ENCODE data around the gene HYCC2.
"Not testable (repeated sequence)": the region's sequence is repeated elsewhere in the genome, so short reads cannot be mapped to it uniquely, and the experiment has no call there.

DNA sequence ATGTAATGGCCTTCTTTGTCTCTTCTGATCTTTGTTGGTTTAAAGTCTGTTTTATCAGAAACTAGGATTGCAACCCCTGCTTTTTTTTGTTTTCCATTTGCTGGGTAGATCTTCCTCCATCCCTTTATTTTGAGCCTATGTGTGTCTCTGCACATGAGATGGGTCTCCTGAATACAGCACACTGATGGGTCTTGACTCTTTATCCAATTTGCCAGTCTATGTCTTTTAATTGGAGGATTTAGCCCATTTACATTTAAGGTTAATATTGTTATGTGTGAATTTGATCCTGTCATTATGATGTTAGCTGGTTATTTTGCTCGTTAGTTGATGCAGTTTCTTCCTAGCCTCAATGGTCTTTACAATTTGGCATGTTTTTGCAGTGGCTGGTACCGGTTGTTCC lies 37.1 kb downstream of the HYCC2 start:
- TF ChIP-seq, protein P1, sequence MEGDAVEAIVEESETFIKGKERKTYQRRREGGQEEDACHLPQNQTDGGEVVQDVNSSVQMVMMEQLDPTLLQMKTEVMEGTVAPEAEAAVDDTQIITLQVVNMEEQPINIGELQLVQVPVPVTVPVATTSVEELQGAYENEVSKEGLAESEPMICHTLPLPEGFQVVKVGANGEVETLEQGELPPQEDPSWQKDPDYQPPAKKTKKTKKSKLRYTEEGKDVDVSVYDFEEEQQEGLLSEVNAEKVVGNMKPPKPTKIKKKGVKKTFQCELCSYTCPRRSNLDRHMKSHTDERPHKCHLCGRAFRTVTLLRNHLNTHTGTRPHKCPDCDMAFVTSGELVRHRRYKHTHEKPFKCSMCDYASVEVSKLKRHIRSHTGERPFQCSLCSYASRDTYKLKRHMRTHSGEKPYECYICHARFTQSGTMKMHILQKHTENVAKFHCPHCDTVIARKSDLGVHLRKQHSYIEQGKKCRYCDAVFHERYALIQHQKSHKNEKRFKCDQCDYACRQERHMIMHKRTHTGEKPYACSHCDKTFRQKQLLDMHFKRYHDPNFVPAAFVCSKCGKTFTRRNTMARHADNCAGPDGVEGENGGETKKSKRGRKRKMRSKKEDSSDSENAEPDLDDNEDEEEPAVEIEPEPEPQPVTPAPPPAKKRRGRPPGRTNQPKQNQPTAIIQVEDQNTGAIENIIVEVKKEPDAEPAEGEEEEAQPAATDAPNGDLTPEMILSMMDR (IDR thresholded peaks at IDR 0.05): not testable (repeated sequence)
- TF ChIP-seq POLR2A (IDR thresholded peaks at IDR 0.05): not testable (repeated sequence)
